ENCODE results near the gene PHOSPHO2. TPM values are rescaled to one million over a fixed set of nuclear protein-coding genes. Genes with fewer than 3 reads are reported as not detected.
A peak's percentile ranks its signal among the peaks of the same experiment; 100 is the strongest.

The PHOSPHO2 gene, protein sequence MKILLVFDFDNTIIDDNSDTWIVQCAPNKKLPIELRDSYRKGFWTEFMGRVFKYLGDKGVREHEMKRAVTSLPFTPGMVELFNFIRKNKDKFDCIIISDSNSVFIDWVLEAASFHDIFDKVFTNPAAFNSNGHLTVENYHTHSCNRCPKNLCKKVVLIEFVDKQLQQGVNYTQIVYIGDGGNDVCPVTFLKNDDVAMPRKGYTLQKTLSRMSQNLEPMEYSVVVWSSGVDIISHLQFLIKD
- 1 to 10 TPM; 3.2 to 4.2 TPM for total RNA-seq

DNA sequence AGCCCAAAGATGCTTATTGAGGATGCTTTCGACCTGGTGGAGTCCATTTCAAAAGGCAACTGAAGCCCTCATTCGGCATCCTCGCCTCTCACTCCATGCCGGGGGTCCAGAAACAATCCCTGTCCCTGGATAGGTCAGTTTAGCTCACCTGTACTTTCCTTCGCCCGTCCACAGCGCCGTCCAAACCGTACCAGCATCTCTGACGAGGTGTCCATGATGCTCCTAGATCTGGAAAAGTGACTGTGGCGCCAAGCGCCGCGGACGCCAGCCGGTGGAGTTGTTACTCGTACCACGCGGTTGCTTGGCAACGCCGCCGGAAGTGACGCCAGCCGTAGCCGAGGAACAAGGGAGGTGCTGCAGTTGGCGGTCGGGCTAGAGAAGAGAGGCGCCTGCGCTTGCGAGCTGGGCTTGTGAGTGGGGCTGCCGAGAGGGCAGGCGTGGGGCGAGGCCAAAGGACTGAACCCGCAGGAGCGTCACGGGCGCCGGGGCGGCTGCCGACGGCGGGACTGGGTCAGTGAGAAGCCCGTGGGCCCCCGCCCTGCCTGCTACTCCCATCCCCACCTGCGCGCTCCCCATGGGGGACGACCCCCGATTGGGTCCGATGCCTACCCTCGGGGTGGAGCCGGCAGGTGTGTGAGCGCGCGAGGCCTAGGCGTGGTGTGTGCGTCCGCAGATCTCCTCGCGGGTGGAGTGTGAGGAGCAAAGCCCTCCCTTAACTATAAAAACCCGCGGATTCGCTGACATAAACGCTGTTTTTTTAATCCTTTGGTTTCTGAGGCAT lies at the start of gene PHOSPHO2, which contains the start of gene CFAP210:
Gene PHOSPHO2, plus strand, starts transcription at position 357 of the 781 bp plus-strand sequence. CDS start 6,503 bp downstream, outside the sequence.
Gene CFAP210, minus strand, starts transcription at position 293 of the 781 bp plus-strand sequence. Its CDS starts 78 bp downstream, at position 215.
- ATAC-seq (peak; percentile 98), DNase-seq (peak; percentile 99)
- H3K9me3 Mint-ChIP-seq (ENCODE audit: insufficient read depth) = no peaks in the 10 kb centered on the region
- H3K36me3 Mint-ChIP-seq (ENCODE audit: low read depth) = peaks cover 11% of the 10 kb centered on the region
- peak within 1 kb of the TSS; percentile 92 for H3K27ac Mint-ChIP-seq
- H3K4me3 Mint-ChIP-seq = peak within 1 kb of the TSS; percentile 91
- CTCF ChIA-PET = interaction anchor here (0.9 to 1.4 kb wide), 2 partner anchors 39 to 122 kb away, joined by 3 read pairs; partner anchors contain the start of gene KLHL23
- H3K27me3 Mint-ChIP-seq (ENCODE audit: low read depth) = peaks cover 22% of the 10 kb centered on the region
- POLR2A ChIA-PET = interaction anchor here (0.5 to 2.9 kb wide), 4 partner anchors 11 to 929 kb away, joined by 3 to 8 read pairs (median 4); partner anchors contain the start of gene KLHL23
- H3K4me1 Mint-ChIP-seq (ENCODE audit: low read depth) = peaks cover 35% of the 10 kb centered on the region

DNA sequence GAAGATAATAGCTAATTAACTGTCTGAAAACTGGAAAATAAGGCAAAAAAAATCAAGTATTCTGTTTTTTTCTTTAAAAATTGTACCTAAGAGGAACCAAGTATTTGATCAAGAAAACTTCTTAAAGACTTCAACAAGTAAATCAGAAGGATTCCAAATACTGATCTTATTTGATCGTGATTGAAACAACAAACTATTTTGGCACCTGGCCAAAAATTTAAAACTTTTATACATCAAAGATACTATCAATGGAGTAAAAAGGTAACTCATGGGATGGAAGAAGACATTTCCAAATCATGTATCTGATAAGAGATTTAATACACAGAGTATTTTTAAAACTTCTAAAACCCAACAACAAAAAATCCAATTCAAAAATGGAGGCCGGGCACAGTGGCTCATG lies 46.8 kb upstream of the PHOSPHO2 start:
- Mint-ChIP-seq H3K36me3 (ENCODE audit: low read depth) (no peaks in the 10 kb centered on the region), H3K4me3 (no peak overlapping the region), H3K27ac (no peak overlapping the region), H3K27me3 (ENCODE audit: low read depth) (peaks cover 18% of the 10 kb centered on the region), H3K4me1 (ENCODE audit: low read depth) (no peaks in the 10 kb centered on the region), H3K9me3 (ENCODE audit: insufficient read depth) (no peaks in the 10 kb centered on the region)
- ATAC-seq (no peak), DNase-seq (no peak)
- ChIA-PET POLR2A (no interaction called here), CTCF (no interaction called here)

DNA sequence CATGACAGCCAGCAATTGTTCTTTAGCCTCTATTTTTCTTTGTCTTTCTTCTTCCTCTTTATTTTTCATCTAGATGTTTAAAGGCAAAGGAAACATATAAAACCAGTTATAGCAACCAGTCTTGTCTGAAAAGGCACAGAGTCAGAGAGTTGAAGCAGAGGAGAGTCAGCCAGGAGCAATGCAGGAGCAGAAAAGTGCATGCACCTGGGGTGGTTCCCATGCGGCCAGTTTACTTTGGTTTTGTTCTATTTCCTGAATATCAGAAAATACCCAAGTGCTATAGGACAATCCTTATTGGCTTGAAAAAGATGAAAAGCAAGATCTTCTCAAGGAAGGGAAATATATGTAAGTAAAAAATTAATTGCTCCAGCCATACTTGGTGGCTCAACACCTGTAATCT lies 45.0 kb upstream of the PHOSPHO2 start:
- Mint-ChIP-seq H3K27me3 (ENCODE audit: low read depth) (peaks cover 21% of the 10 kb centered on the region), H3K9me3 (ENCODE audit: insufficient read depth) (no peaks in the 10 kb centered on the region), H3K27ac (no peak overlapping the region), H3K4me3 (no peak overlapping the region), H3K36me3 (ENCODE audit: low read depth) (no peaks in the 10 kb centered on the region), H3K4me1 (ENCODE audit: low read depth) (no peaks in the 10 kb centered on the region)
- ChIA-PET POLR2A (no interaction called here), CTCF (no interaction called here)
- DNase-seq (no peak), ATAC-seq (no peak)

DNA sequence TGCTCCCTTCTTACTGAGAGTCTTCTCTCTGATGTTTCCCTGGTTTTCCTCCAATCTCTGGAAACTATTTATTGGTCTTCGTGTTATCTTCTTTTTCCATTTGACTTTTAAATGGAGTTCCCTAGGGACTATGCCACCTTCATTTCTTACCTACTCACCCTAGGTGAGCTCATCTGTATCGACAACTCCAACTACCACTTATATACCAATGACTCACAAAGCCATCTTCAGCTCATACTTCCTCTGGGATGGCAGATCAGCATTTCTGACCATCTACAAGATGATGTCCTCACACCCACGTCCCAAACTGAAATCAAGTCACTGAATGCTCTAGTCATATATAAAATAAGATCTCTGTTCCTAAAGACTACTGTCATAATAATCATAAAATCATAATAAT lies 40.6 kb upstream of the PHOSPHO2 start:
- no peak for ATAC-seq
- no peaks in the 10 kb centered on the region for H3K9me3 Mint-ChIP-seq (ENCODE audit: insufficient read depth)

DNA sequence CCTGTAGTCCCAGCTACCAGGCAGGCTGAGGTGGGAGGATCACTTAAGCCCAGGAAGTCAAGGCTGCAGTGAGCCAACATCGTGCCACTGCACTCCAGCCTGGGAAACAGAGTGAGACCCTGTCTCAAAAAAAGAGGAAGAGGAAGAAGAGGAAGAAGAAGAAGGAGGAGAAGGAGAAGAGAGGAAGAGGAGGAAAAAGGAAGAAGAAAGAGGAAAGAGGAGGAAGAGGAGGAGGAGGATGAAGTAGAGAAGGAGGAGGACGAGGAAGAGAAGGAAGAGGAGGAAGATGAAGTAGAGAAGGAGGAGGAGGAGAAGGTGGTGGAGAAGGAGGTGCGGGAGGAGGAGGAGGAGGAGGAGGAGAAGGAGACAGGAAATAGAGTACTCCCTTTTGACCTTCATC lies 38.1 kb upstream of the PHOSPHO2 start:
- peaks cover 17% of the 10 kb centered on the region for H3K27me3 Mint-ChIP-seq (ENCODE audit: low read depth)

More for the DNA sequence above, 40.6 kb upstream of the PHOSPHO2 start:
- H3K4me1 Mint-ChIP-seq (ENCODE audit: low read depth) = no peaks in the 10 kb centered on the region
- DNase-seq = no peak
- H3K36me3 Mint-ChIP-seq (ENCODE audit: low read depth) = no peaks in the 10 kb centered on the region
- ChIA-PET POLR2A (interaction anchor here (0.7 kb wide), 1 partner anchor 90 kb away, joined by 3 read pairs; no protein-coding TSS in a partner anchor), CTCF (no interaction called here)
- peaks cover 24% of the 10 kb centered on the region for H3K27me3 Mint-ChIP-seq (ENCODE audit: low read depth)
- H3K27ac Mint-ChIP-seq = no peak overlapping the region
- H3K4me3 Mint-ChIP-seq = no peak overlapping the region

DNA sequence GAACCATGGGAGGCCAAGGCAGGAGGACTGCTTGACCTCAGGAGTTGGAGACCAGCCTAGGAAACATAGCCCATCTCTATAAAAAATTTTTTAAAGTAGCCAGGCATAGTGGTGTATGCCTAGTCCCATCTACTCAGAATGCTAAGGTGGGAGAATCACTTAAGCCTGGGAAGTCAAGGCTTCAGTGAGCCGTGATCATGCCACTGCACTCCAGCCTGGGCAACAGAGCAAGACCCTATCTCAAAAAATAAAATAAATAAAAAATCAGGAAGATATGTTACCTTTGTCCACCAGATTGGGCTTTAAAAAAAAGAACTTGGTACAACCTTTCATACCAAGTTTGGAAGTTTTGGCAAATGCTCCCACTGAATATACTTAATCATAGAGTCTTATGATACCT lies 35.4 kb upstream of the PHOSPHO2 start:
- no peak for ATAC-seq
- ChIA-PET POLR2A (no interaction called here), CTCF (no interaction called here)
- no peak for DNase-seq
- H3K9me3 Mint-ChIP-seq (ENCODE audit: insufficient read depth) = no peaks in the 10 kb centered on the region
- H3K4me3 Mint-ChIP-seq = no peak overlapping the region
- no peaks in the 10 kb centered on the region for H3K36me3 Mint-ChIP-seq (ENCODE audit: low read depth)
- no peak overlapping the region for H3K27ac Mint-ChIP-seq
- peaks cover 16% of the 10 kb centered on the region for H3K27me3 Mint-ChIP-seq (ENCODE audit: low read depth)
- H3K4me1 Mint-ChIP-seq (ENCODE audit: low read depth) = peaks cover 5% of the 10 kb centered on the region

More for the DNA sequence above, 38.1 kb upstream of the PHOSPHO2 start:
- ChIA-PET POLR2A (no interaction called here), CTCF (interaction anchor here (1.1 to 1.3 kb wide), 2 partner anchors 12 to 27 kb away, joined by 3 read pairs; no protein-coding TSS in a partner anchor)
- Mint-ChIP-seq H3K4me1 (ENCODE audit: low read depth) (peaks cover 5% of the 10 kb centered on the region), H3K27ac (no peak overlapping the region), H3K4me3 (no peak overlapping the region), H3K36me3 (ENCODE audit: low read depth) (no peaks in the 10 kb centered on the region), H3K9me3 (ENCODE audit: insufficient read depth) (no peaks in the 10 kb centered on the region)
- no peak for ATAC-seq
- no peak for DNase-seq

DNA sequence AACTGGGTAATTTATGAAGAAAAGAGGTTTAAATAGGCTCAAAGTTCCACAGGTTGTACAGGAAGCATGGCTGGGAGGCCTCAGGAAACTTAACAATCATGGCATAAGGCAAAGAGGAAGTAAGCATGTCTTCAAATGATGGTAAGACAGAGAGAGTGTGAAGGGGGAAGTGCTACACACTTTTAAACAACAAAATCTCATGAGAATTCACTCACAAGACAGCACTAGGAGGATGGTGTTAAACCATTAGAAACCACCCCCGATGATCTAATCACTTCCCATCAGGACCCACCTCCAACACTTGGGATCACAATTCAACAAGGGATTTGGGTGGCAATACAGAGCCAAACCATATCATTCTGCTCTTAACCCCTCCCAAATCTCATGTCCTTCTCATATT lies 34.9 kb upstream of the PHOSPHO2 start:
- Mint-ChIP-seq H3K27ac (no peak overlapping the region), H3K4me1 (ENCODE audit: low read depth) (peaks cover 5% of the 10 kb centered on the region), H3K4me3 (no peak overlapping the region), H3K27me3 (ENCODE audit: low read depth) (peaks cover 16% of the 10 kb centered on the region), H3K36me3 (ENCODE audit: low read depth) (no peaks in the 10 kb centered on the region), H3K9me3 (ENCODE audit: insufficient read depth) (no peaks in the 10 kb centered on the region)
- ChIA-PET CTCF (no interaction called here), POLR2A (no interaction called here)
- no peak for ATAC-seq
- no peak for DNase-seq

DNA sequence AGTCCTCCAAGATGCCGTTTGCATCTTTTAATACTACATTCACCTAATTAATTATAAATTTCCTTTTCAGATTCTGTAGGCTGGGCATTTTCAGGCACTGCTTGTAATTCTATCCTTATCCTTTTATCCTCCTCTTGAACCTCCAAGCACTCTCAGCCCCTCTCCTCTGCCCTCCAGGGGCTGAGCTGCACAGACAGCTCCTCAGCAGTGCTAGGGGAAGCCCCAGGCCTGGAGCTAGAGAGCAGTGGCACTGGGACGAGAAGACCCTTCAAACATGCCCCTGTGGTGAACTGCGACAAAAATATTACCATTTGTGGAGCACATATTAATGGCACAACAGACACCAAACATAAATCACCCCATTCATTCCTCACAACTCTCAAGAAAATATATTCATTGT lies 33.0 kb upstream of the PHOSPHO2 start:
- H3K27me3 Mint-ChIP-seq (ENCODE audit: low read depth) = peaks cover 21% of the 10 kb centered on the region
- H3K27ac Mint-ChIP-seq = no peak overlapping the region
- ATAC-seq (no peak), DNase-seq (no peak)
- ChIA-PET POLR2A (no interaction called here), CTCF (no interaction called here)
- H3K4me1 Mint-ChIP-seq (ENCODE audit: low read depth) = peaks cover 5% of the 10 kb centered on the region
- H3K36me3 Mint-ChIP-seq (ENCODE audit: low read depth) = no peaks in the 10 kb centered on the region
- H3K4me3 Mint-ChIP-seq = no peak overlapping the region
- no peaks in the 10 kb centered on the region for H3K9me3 Mint-ChIP-seq (ENCODE audit: insufficient read depth)

DNA sequence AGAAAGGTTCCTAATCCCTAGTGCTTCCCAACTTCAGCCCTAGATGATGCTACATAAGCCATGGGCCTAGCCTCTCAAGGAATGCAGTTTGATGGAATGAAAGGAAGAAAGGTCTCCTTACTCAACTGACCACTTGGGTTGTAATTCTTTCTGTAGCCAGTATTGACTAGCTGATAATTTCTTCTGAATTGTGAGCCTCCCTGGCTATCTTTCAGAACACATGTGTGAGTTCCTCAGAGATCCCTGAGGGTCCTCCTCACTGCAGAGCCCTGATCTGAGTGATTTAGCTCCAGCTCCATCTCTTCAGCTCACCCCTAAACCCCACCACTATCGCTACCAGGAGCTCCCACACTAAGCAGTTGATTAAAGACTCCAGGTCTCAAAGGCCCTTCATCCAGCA lies 31.5 kb upstream of the PHOSPHO2 start:
- Mint-ChIP-seq H3K9me3 (ENCODE audit: insufficient read depth) (no peaks in the 10 kb centered on the region), H3K27me3 (ENCODE audit: low read depth) (peaks cover 20% of the 10 kb centered on the region), H3K27ac (no peak overlapping the region), H3K4me3 (no peak overlapping the region), H3K4me1 (ENCODE audit: low read depth) (peaks cover 5% of the 10 kb centered on the region), H3K36me3 (ENCODE audit: low read depth) (no peaks in the 10 kb centered on the region)
- ChIA-PET CTCF (no interaction called here), POLR2A (no interaction called here)
- ATAC-seq (no peak), DNase-seq (no peak)

DNA sequence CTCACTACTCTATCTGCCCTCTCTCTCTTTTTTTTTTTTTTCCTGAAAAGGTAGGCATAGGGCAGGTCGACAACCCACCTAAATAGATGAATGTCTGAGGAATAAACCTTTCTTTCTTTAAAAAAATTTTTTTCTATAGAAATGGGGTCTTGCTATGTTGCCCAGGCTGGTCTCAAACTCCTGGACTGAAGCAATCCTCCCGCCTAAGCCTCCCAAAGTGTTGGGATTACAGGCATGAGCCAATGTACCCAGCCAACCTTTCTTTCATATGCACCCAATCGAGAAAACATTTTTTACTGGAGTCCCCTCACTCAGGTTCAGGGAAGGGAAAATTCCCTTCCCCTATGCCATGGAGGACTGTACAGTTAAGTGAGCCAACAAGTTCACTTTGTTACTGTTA lies 31.0 kb upstream of the PHOSPHO2 start:
- Mint-ChIP-seq H3K27ac (no peak overlapping the region), H3K9me3 (ENCODE audit: insufficient read depth) (no peaks in the 10 kb centered on the region), H3K4me3 (no peak overlapping the region), H3K36me3 (ENCODE audit: low read depth) (no peaks in the 10 kb centered on the region), H3K27me3 (ENCODE audit: low read depth) (peaks cover 20% of the 10 kb centered on the region), H3K4me1 (ENCODE audit: low read depth) (peaks cover 5% of the 10 kb centered on the region)
- ATAC-seq (no peak), DNase-seq (no peak)
- POLR2A ChIA-PET = no interaction called here
- CTCF ChIA-PET = no interaction called here

DNA sequence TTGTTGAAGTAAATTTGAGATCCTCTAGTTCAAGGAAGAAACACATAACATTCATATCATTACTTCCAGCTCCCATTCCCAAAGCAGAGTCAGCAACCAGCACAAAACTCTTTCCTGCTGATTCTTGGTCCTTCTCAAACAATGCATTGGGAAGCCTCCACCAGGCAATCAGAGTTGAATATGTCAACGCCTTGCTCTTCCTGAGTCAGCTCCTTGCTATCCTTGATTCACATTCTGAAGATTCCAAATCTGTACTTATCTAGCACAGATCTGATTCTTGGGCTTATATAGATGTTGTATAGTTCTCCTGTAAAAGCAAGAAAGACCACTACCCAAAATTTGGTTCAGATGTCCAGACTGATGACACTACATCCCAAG lies 29.7 kb upstream of the PHOSPHO2 start:
- ChIA-PET CTCF (interaction anchor here (0.6 kb wide), 1 partner anchor 19 kb away, joined by 3 read pairs; no protein-coding TSS in a partner anchor), POLR2A (no interaction called here)
- no peak for DNase-seq
- Mint-ChIP-seq H3K4me3 (no peak overlapping the region), H3K27me3 (ENCODE audit: low read depth) (peaks cover 22% of the 10 kb centered on the region), H3K4me1 (ENCODE audit: low read depth) (no peaks in the 10 kb centered on the region), H3K36me3 (ENCODE audit: low read depth) (no peaks in the 10 kb centered on the region), H3K9me3 (ENCODE audit: insufficient read depth) (no peaks in the 10 kb centered on the region), H3K27ac (no peak overlapping the region)
- ATAC-seq = no peak

Data from activated CD8-positive, alpha-beta T cell treated with anti-CD3 and anti-CD28 coated beads, Interleukin-2, amount 10 ng/mL, durations not matched to agents 7 days and 5 days (primary cell).